Measurements from ENCODE around the gene CARD11.

CARD11 gene

GRCh38 chr7:2952316-2952715 is 91.4 kb downstream of the CARD11 start:
- H3K4me3 ChIP-seq (ENCODE audit: low read depth in 1 of 2, low read length in 2 of 2): no peak overlapping the region
- H3K27ac ChIP-seq (ENCODE audit: low read depth, low read length): no peak overlapping the region
- H3K9me3 ChIP-seq (ENCODE audit: control insufficient read depth in 1 of 2, low read length in 2 of 2): no peaks in the 10 kb centered on the region
- peaks cover 0 to 3% of the 10 kb centered on the region in 2 donors for H3K4me1 ChIP-seq (ENCODE audit: control insufficient read depth in 1 of 2, insufficient read depth in 2 of 2, low read length in 2 of 2)
- no peak overlapping the region for H3K9ac ChIP-seq (ENCODE audit: low read depth in 1 of 2, low read length in 2 of 2)
- no peaks in the 10 kb centered on the region for H3K36me3 ChIP-seq (ENCODE audit: control insufficient read depth in 1 of 2, insufficient read depth in 2 of 2, low read length in 2 of 2)
- H3K27me3 ChIP-seq (ENCODE audit: control insufficient read depth in 1 of 2, insufficient read depth in 2 of 2, low read length in 2 of 2): no peaks in the 10 kb centered on the region

GRCh38 chr7:2950578-2950977 is 93.1 kb downstream of the CARD11 start:
- H3K27me3 ChIP-seq (ENCODE audit: control insufficient read depth in 1 of 2, insufficient read depth in 2 of 2, low read length in 2 of 2): no peaks in the 10 kb centered on the region
- no peak overlapping the region for H3K27ac ChIP-seq (ENCODE audit: low read depth, low read length)
- H3K4me1 ChIP-seq (ENCODE audit: control insufficient read depth in 1 of 2, insufficient read depth in 2 of 2, low read length in 2 of 2): peaks cover 0 to 3% of the 10 kb centered on the region in 2 donors
- no peak overlapping the region for H3K9ac ChIP-seq (ENCODE audit: low read depth in 1 of 2, low read length in 2 of 2)
- no peaks in the 10 kb centered on the region for H3K9me3 ChIP-seq (ENCODE audit: control insufficient read depth in 1 of 2, low read length in 2 of 2)
- no peak overlapping the region for H3K4me3 ChIP-seq (ENCODE audit: low read depth in 1 of 2, low read length in 2 of 2)
- H3K36me3 ChIP-seq (ENCODE audit: control insufficient read depth in 1 of 2, insufficient read depth in 2 of 2, low read length in 2 of 2): no peaks in the 10 kb centered on the region

- Histone ChIP-seq H3K4me3 (ENCODE audit: low read depth in 1 of 2, low read length in 2 of 2) (no peak overlapping the region), H3K27ac (ENCODE audit: low read depth, low read length) (no peak overlapping the region), H3K27me3 (ENCODE audit: control insufficient read depth in 1 of 2, insufficient read depth in 2 of 2, low read length in 2 of 2) (no peaks in the 10 kb centered on the region), H3K36me3 (ENCODE audit: control insufficient read depth in 1 of 2, insufficient read depth in 2 of 2, low read length in 2 of 2) (peaks cover 0 to 5% of the 10 kb centered on the region in 2 donors), H3K4me1 (ENCODE audit: control insufficient read depth in 1 of 2, insufficient read depth in 2 of 2, low read length in 2 of 2) (peaks cover 0 to 3% of the 10 kb centered on the region in 2 donors), H3K9ac (ENCODE audit: low read depth in 1 of 2, low read length in 2 of 2) (no peak overlapping the region), H3K9me3 (ENCODE audit: control insufficient read depth in 1 of 2, low read length in 2 of 2) (no peaks in the 10 kb centered on the region)
These were observed 94.9 kb downstream of the CARD11 start for GRCh38 chr7:2948749-2949148.

GRCh38 chr7:2947058-2947780 is 96.4 kb downstream of the CARD11 start:
- Histone ChIP-seq H3K9me3 (ENCODE audit: control insufficient read depth in 1 of 2, low read length in 2 of 2) (no peaks in the 10 kb centered on the region), H3K36me3 (ENCODE audit: control insufficient read depth in 1 of 2, insufficient read depth in 2 of 2, low read length in 2 of 2) (peaks cover 0 to 5% of the 10 kb centered on the region in 2 donors), H3K27ac (ENCODE audit: low read depth, low read length) (no peak overlapping the region)

GRCh38 chr7:2945171-2945570 is 98.5 kb downstream of the CARD11 start:
- H3K27me3 ChIP-seq (ENCODE audit: control insufficient read depth in 1 of 2, insufficient read depth in 2 of 2, low read length in 2 of 2): no peaks in the 10 kb centered on the region
- H3K4me3 ChIP-seq (ENCODE audit: low read depth in 1 of 2, low read length in 2 of 2): no peak overlapping the region
- no peaks in the 10 kb centered on the region for H3K4me1 ChIP-seq (ENCODE audit: control insufficient read depth in 1 of 2, insufficient read depth in 2 of 2, low read length in 2 of 2)
- no peaks in the 10 kb centered on the region for H3K9me3 ChIP-seq (ENCODE audit: control insufficient read depth in 1 of 2, low read length in 2 of 2)
- H3K9ac ChIP-seq (ENCODE audit: low read depth in 1 of 2, low read length in 2 of 2): no peak overlapping the region
- peaks cover 0 to 5% of the 10 kb centered on the region in 2 donors for H3K36me3 ChIP-seq (ENCODE audit: control insufficient read depth in 1 of 2, insufficient read depth in 2 of 2, low read length in 2 of 2)
- H3K27ac ChIP-seq (ENCODE audit: low read depth, low read length): no peak overlapping the region

More at GRCh38 chr7:2947058-2947780, 96.4 kb downstream of the CARD11 start:
- Histone ChIP-seq H3K9ac (ENCODE audit: low read depth in 1 of 2, low read length in 2 of 2) (no peak overlapping the region), H3K27me3 (ENCODE audit: control insufficient read depth in 1 of 2, insufficient read depth in 2 of 2, low read length in 2 of 2) (no peaks in the 10 kb centered on the region), H3K4me3 (ENCODE audit: low read depth in 1 of 2, low read length in 2 of 2) (no peak overlapping the region), H3K4me1 (ENCODE audit: control insufficient read depth in 1 of 2, insufficient read depth in 2 of 2, low read length in 2 of 2) (no peaks in the 10 kb centered on the region)

- Histone ChIP-seq H3K4me3 (ENCODE audit: low read depth in 1 of 2, low read length in 2 of 2) (no peak overlapping the region), H3K9ac (ENCODE audit: low read depth in 1 of 2, low read length in 2 of 2) (no peak overlapping the region), H3K36me3 (ENCODE audit: control insufficient read depth in 1 of 2, insufficient read depth in 2 of 2, low read length in 2 of 2) (peaks cover 0 to 5% of the 10 kb centered on the region in 2 donors), H3K9me3 (ENCODE audit: control insufficient read depth in 1 of 2, low read length in 2 of 2) (no peaks in the 10 kb centered on the region), H3K27me3 (ENCODE audit: control insufficient read depth in 1 of 2, insufficient read depth in 2 of 2, low read length in 2 of 2) (no peaks in the 10 kb centered on the region), H3K4me1 (ENCODE audit: control insufficient read depth in 1 of 2, insufficient read depth in 2 of 2, low read length in 2 of 2) (no peaks in the 10 kb centered on the region), H3K27ac (ENCODE audit: low read depth, low read length) (no peak overlapping the region)
These were observed 98.9 kb downstream of the CARD11 start for GRCh38 chr7:2944739-2945138.

GRCh38 chr7:2943851-2944601 is 99.6 kb downstream of the CARD11 start:
- Histone ChIP-seq H3K4me3 (ENCODE audit: low read depth in 1 of 2, low read length in 2 of 2) (no peak overlapping the region), H3K4me1 (ENCODE audit: control insufficient read depth in 1 of 2, insufficient read depth in 2 of 2, low read length in 2 of 2) (no peaks in the 10 kb centered on the region), H3K27ac (ENCODE audit: low read depth, low read length) (no peak overlapping the region), H3K9ac (ENCODE audit: low read depth in 1 of 2, low read length in 2 of 2) (no peak overlapping the region), H3K9me3 (ENCODE audit: control insufficient read depth in 1 of 2, low read length in 2 of 2) (no peaks in the 10 kb centered on the region), H3K27me3 (ENCODE audit: control insufficient read depth in 1 of 2, insufficient read depth in 2 of 2, low read length in 2 of 2) (no peaks in the 10 kb centered on the region), H3K36me3 (ENCODE audit: control insufficient read depth in 1 of 2, insufficient read depth in 2 of 2, low read length in 2 of 2) (peaks cover 0 to 5% of the 10 kb centered on the region in 2 donors)

GRCh38 chr7:2941216-2941859 is 102.3 kb downstream of the CARD11 start:
- H3K27me3 ChIP-seq (ENCODE audit: control insufficient read depth in 1 of 2, insufficient read depth in 2 of 2, low read length in 2 of 2): no peaks in the 10 kb centered on the region

GRCh38 chr7:2940466-2940865 is 103.2 kb downstream of the CARD11 start:
- H3K4me3 ChIP-seq (ENCODE audit: low read depth in 1 of 2, low read length in 2 of 2): no peak overlapping the region
- H3K9ac ChIP-seq (ENCODE audit: low read depth in 1 of 2, low read length in 2 of 2): no peak overlapping the region
- H3K27me3 ChIP-seq (ENCODE audit: control insufficient read depth in 1 of 2, insufficient read depth in 2 of 2, low read length in 2 of 2): no peaks in the 10 kb centered on the region
- H3K27ac ChIP-seq (ENCODE audit: low read depth, low read length): no peak overlapping the region
- H3K9me3 ChIP-seq (ENCODE audit: control insufficient read depth in 1 of 2, low read length in 2 of 2): no peaks in the 10 kb centered on the region
- H3K36me3 ChIP-seq (ENCODE audit: control insufficient read depth in 1 of 2, insufficient read depth in 2 of 2, low read length in 2 of 2): peaks cover 0 to 5% of the 10 kb centered on the region in 2 donors
- H3K4me1 ChIP-seq (ENCODE audit: control insufficient read depth in 1 of 2, insufficient read depth in 2 of 2, low read length in 2 of 2): no peaks in the 10 kb centered on the region

More at GRCh38 chr7:2941216-2941859, 102.3 kb downstream of the CARD11 start:
- Histone ChIP-seq H3K9ac (ENCODE audit: low read depth in 1 of 2, low read length in 2 of 2) (no peak overlapping the region), H3K4me3 (ENCODE audit: low read depth in 1 of 2, low read length in 2 of 2) (no peak overlapping the region), H3K27ac (ENCODE audit: low read depth, low read length) (no peak overlapping the region), H3K36me3 (ENCODE audit: control insufficient read depth in 1 of 2, insufficient read depth in 2 of 2, low read length in 2 of 2) (peaks cover 0 to 5% of the 10 kb centered on the region in 2 donors), H3K9me3 (ENCODE audit: control insufficient read depth in 1 of 2, low read length in 2 of 2) (no peaks in the 10 kb centered on the region), H3K4me1 (ENCODE audit: control insufficient read depth in 1 of 2, insufficient read depth in 2 of 2, low read length in 2 of 2) (no peaks in the 10 kb centered on the region)

Data from duodenal mucosa (tissue), 2 donors.